GM12801 (cell line): Measurements from ENCODE around the gene ZBTB24.

Experiments
- TF ChIP-seq, protein P1 (sequence below): IDR thresholded peaks from one replicate; pipeline ENCODE4 v1.5.1; 2011; ENCODE audit warnings: control low read depth; ENCODE audit not compliant: insufficient read length; ENCODE audit errors: extremely low read depth

ZBTB24 gene

DNA sequence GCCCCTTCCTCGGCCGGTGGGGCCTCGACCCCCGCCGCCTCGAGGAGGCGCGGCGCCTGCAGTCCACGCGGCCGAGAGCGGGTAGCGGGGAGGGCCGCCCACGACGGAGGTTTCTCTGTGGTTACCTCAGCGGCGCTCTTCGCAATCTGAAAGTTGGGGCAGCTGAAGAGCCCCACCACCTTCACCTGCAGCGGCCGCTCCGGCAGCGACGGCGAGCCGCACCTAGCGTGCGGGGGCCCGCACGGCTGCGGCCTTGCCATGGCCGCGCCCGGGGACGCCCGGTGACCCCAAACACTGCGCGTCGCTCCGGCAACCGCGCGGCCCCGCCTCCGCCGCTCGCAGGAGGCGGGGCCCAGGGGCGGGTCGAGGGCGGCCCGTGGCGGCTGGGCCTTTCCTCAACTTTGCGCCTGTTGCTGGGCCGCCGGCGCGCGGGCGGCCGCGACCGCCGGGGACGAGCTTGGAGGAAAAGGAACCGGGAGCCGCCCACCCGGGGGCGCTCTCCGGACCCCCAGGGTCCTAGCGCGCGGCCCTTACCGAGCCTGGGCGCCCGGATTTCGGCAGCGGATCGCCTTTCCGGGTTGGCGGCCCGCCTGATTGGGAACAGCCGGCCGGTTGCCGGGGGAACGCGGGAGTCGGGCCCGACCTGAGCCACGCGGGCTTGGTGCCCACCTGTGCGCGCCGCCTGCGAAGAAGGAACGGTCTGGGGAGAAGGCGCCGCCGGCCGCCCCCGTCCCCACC, 42.5 kb downstream of the ZBTB24 start, which contains the start of the genes PPIL6 and SMPD2:
PPIL6 (minus strand) TSS at position 298 of the 738 bp plus-strand sequence; CDS start at position 260, 38 bp downstream.
SMPD2 (plus strand) TSS at position 394 of the 738 bp plus-strand sequence. CDS start 398 bp downstream, outside the sequence.
- TF ChIP-seq, protein P1, sequence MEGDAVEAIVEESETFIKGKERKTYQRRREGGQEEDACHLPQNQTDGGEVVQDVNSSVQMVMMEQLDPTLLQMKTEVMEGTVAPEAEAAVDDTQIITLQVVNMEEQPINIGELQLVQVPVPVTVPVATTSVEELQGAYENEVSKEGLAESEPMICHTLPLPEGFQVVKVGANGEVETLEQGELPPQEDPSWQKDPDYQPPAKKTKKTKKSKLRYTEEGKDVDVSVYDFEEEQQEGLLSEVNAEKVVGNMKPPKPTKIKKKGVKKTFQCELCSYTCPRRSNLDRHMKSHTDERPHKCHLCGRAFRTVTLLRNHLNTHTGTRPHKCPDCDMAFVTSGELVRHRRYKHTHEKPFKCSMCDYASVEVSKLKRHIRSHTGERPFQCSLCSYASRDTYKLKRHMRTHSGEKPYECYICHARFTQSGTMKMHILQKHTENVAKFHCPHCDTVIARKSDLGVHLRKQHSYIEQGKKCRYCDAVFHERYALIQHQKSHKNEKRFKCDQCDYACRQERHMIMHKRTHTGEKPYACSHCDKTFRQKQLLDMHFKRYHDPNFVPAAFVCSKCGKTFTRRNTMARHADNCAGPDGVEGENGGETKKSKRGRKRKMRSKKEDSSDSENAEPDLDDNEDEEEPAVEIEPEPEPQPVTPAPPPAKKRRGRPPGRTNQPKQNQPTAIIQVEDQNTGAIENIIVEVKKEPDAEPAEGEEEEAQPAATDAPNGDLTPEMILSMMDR, result no peak

DNA sequence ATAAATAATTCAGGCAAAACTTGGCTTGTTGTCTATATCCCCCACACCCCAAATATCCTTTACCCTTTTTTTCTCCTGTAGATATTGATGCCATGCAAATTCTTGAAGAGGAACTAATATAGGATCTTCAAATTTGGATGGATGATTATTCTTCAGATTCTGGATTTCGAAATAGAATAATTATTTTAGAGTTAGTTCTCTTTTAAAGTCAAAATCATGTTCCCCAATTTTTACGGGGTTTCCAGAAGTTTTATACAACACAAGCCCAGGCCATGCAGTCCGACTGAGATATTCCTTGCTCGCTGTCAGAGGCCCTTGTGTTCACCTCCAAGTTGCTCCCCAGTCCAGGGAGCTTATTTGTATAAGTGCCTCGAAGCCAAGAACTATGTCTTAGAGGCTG, 47.0 kb downstream of the ZBTB24 start:
- TF ChIP-seq, protein P1, result no peak

DNA sequence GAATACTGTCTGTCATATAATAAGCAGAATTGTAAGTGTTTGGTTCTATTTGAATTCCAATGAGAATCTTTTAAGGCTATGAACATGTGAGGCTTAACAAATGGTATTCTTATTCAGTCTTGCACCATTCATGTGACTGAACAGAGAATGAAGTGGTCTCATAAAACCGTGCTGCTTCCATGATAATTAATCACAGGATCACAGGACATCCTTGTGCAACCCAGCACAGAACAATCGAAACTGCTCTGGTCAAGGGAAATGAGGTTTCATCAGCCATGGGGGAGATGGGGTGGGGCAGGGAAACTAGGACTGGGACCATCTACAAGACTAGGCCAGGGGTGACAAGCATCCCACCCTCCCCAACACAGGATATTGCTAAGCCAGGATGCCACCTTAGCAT, 48.6 kb downstream of the ZBTB24 start:
- TF ChIP-seq, protein P1, result no peak

DNA sequence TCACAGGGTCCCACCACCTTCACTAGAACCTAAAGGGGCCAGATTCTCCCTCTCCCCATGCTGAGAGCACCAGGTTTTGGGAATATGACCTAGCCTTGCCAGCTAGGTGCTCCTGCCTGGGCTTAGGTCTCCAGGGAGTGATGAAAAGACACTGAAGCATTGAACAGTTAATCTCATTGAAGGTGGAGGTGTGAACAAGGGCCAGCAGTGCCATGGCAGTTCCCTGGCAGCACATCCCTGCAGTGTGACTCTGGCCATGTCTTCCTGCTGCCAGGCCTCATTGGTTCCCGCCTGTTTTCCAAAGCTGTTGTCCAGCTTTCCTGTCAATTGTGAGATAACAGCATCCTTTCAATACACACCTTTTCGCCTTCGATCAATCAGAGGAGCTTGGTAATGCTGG, 53.5 kb downstream of the ZBTB24 start:
- TF ChIP-seq, protein P1, result no peak

DNA sequence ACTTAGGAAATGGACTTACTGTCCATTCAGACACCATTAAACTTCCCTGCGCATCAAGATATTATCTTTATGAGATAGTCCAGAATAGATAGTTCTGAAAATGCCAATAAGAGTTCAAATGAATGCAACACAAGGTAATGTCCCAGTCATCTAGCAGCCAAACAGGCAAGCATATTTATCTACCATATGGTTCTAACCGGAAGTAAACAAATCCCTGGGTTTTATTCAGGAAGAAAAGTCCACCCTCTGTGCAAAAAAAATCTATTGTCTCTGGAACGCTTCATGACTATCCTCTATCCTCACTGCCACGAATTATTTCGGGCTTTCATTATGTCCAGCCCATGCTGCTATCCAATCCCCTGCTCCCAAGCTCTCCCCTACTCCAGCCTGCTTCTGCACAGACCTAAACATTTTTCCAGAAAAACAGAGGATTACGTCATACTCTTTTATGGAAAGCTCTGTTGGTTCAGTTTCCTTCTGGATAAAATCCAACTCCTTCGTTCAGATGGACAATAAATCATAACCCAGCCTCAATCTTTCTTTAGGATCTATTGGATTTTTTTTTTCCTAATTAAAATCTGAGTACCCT, 54.0 kb downstream of the ZBTB24 start:
- TF ChIP-seq, protein P1, result no peak

DNA sequence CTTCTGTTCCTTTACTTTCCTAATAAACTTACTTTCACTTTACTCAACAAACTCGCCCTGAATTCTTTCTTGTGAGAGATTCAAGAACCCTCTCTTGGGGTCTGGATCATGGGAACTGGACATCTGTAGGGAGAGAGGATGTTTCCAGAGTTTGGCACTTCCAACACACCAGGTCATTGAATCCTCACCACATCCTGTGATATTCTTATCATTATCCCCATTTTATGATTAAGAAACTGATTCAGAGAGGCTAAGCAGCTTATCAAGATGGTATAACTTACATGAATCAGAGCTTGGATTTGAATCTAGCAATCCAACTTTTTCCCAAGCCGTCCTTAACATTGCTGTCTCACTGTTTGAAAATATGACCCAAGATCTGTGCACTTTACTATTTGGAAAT, 58.1 kb downstream of the ZBTB24 start:
- TF ChIP-seq, protein P1, result no peak

DNA sequence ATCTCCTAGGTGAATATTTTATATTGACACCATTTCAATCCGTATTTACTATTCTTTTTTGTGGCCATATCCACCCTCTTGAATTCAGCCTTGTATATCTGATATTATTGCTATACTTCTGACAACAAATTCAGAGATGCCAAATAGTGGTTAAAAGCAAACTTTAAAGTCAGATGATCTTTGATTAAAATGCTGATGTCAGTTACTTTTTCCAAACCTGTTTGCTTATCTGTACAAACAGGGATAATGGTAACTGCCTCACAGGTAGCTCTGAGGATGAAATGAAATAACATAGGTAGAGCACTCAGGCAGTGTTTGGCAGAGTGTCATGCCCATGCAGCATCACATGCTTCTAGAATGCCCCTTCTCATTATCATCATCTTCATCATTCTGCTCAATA, 61.8 kb downstream of the ZBTB24 start:
- TF ChIP-seq, protein P1, result no peak
